Embryonic facial prominence (tissue), 1 donor: ENCODE results near the gene FUT7.

Experiments
- DNase-seq: peaks from one replicate; pipeline ENCODE4 v3.0.0-alpha.2; 2016; ENCODE audit errors: extremely low spot score

FUT7 gene

GRCh38 chr9:137031904-137032640, at the start of gene FUT7:
Gene FUT7 (minus strand): TSS chr9:137032088. CDS start chr9:137031991, 97 bp downstream.
- no peak for DNase-seq

- DNase-seq, result no peak
Observed at GRCh38 chr9:137080260-137081122, 48.6 kb upstream of the FUT7 start.

GRCh38 chr9:137079401-137079787, 47.5 kb upstream of the FUT7 start:
- no peak for DNase-seq

GRCh38 chr9:137078701-137079400, 47.0 kb upstream of the FUT7 start:
- DNase-seq, result no peak

GRCh38 chr9:137077758-137078693, 46.1 kb upstream of the FUT7 start:
- DNase-seq, result no peak

GRCh38 chr9:137077010-137077747, 45.3 kb upstream of the FUT7 start, which contains the start of gene UAP1L1:
Gene UAP1L1 (plus strand): TSS chr9:137077517. CDS start chr9:137077533, 16 bp downstream.
- DNase-seq, result no peak

- no peak for DNase-seq
Observed at GRCh38 chr9:137076636-137077009, 44.7 kb upstream of the FUT7 start.

GRCh38 chr9:137075275-137075775, 43.4 kb upstream of the FUT7 start:
- no peak for DNase-seq

GRCh38 chr9:137074657-137075274, 42.9 kb upstream of the FUT7 start:
- DNase-seq, result no peak

- no peak for DNase-seq
Observed at GRCh38 chr9:137073992-137074399, 42.1 kb upstream of the FUT7 start.

GRCh38 chr9:137071282-137071681, 39.4 kb upstream of the FUT7 start:
- no peak for DNase-seq

GRCh38 chr9:137070906-137071275, 39.0 kb upstream of the FUT7 start:
- no peak for DNase-seq

GRCh38 chr9:137070201-137070905, 38.5 kb upstream of the FUT7 start, which contains the start of gene SAPCD2:
Gene SAPCD2 (minus strand): TSS chr9:137070557. CDS start chr9:137070460, 97 bp downstream.
- peak; percentile 62 for DNase-seq

- DNase-seq, result no peak
Observed at GRCh38 chr9:137069508-137070091, 37.7 kb upstream of the FUT7 start.

- DNase-seq, result no peak
Observed at GRCh38 chr9:137068539-137069507, 36.9 kb upstream of the FUT7 start.

GRCh38 chr9:137067860-137068538, 36.1 kb upstream of the FUT7 start:
- DNase-seq, result no peak
